Measurements from ENCODE around the gene MSRB1. TPM values are rescaled to one million over a fixed set of nuclear protein-coding genes. Genes with fewer than 3 reads are reported as not detected.
A peak's percentile ranks its signal among the peaks of the same experiment; 100 is the strongest.

Gene MSRB1
- total and polyA plus RNA-seq, 2 donors (not counting 3 experiments of a cell fraction or from before 2014, with no cell fraction given), result 25.0 to 42.1 TPM

GRCh38 chr16:1930338-1930720 is 12.7 kb downstream of the MSRB1 start:
- Histone ChIP-seq H3K79me2 (ENCODE audit: control insufficient read depth, insufficient read depth, low read length) (no peaks in the 10 kb centered on the region), H3K4me2 (ENCODE audit: insufficient read depth, low read length) (no peak overlapping the region), H4K20me1 (replicated peaks; ENCODE audit: control insufficient read depth, extremely low read depth, insufficient read depth, low read length) (no peaks in the 10 kb centered on the region), H3K27ac (ENCODE audit: insufficient read depth, low read depth, low read length) (no peak overlapping the region), H3K9ac (replicated peaks; ENCODE audit: extremely low read depth, insufficient read depth, low read length) (no peak overlapping the region), H2AFZ (ENCODE audit: low read depth, low read length) (peak overlapping the region; percentile 84), H3K4me3 (replicated peaks in 1 of 3; ENCODE audit: insufficient read depth in 1 of 3, low read depth in 1 of 3, low read length in 3 of 3) (no peak overlapping the region), H3K9me3 (replicated peaks; ENCODE audit: control insufficient read depth, insufficient read depth, low read length) (no peaks in the 10 kb centered on the region), H3K9me1 (replicated peaks; ENCODE audit: control insufficient read depth, extremely low read depth, insufficient read depth, low read length) (no peaks in the 10 kb centered on the region), H3K27me3 (ENCODE audit: control insufficient read depth in 2 of 2, insufficient read depth in 2 of 2, low read length in 2 of 2) (no peaks in the 10 kb centered on the region), H3K4me1 (ENCODE audit: control insufficient read depth, extremely low read depth, insufficient read depth, low read length) (no peaks in the 10 kb centered on the region), H3K36me3 (ENCODE audit: control insufficient read depth in 2 of 2, extremely low read depth in 1 of 2, insufficient read depth in 2 of 2, low read length in 2 of 2) (no peaks in the 10 kb centered on the region)
- FAIRE-seq, result no peak
- CTCF ChIA-PET, result interaction anchor here (1.2 kb wide), 1 partner anchor 66 kb away, joined by 3 read pairs; no protein-coding TSS in a partner anchor
- BruUV-seq (replicated peaks), result no TSS peak
- DNase-seq (ENCODE audit: low read depth, low spot score), result no peak
- TF ChIP-seq CTCF (IDR thresholded peaks at IDR 0.05; ENCODE audit: extremely low read depth in 1 of 2, insufficient read depth in 1 of 2, low read depth in 1 of 2, low read length in 2 of 2), result no peak
- no peak for TF ChIP-seq POLR2AphosphoS5 (IDR thresholded peaks at IDR 0.05; ENCODE audit: insufficient read depth, low read depth, low read length)
- no peak for TF ChIP-seq JUN (IDR thresholded peaks at IDR 0.05; ENCODE audit: borderline replicate concordance, insufficient read depth, insufficient read length, low read depth)
- TF ChIP-seq EZH2 (IDR thresholded peaks at IDR 0.05; ENCODE audit: borderline replicate concordance, low read depth, low read length, severe bottlenecking), result no peak
- no peak for TF ChIP-seq FOS (IDR thresholded peaks at IDR 0.05; ENCODE audit: borderline replicate concordance, insufficient read depth, low read length)
- no peak for TF ChIP-seq MYC (IDR thresholded peaks at IDR 0.05; ENCODE audit: low read depth, low read length)
- no peak for TF ChIP-seq POLR2A (IDR thresholded peaks at IDR 0.05; ENCODE audit: low read depth, low read length)
- TF ChIP-seq MAX (IDR thresholded peaks at IDR 0.05; ENCODE audit: insufficient read depth, insufficient read length), result no peak
- no peak for TF ChIP-seq GATA2 (IDR thresholded peaks at IDR 0.05; ENCODE audit: insufficient read depth, insufficient read length, low read depth, low read length)
- intact Hi-C loops (cut with micrococcal nuclease) (no loop called here), dilution Hi-C loops (cut with MboI; ENCODE audit: extremely low pct_ligation_motif_present, low sequenced_read_pairs) (no loop called here)
- POLR2A ChIA-PET, result no interaction called here

Data from endothelial cell of umbilical vein (primary cell).